Ovary (tissue), 9 donors: ENCODE results near the gene MMP24OS. TPM values are rescaled to one million over a fixed set of nuclear protein-coding genes. Genes with fewer than 3 reads are reported as not detected.
A peak's percentile ranks its signal among the peaks of the same experiment; 100 is the strongest.

Source experiments
- DNase-seq, 5 donors: peaks; one replicate each; pipeline ENCODE4 v3.0.0-alpha.2; 2019 to 2020
- H3K27ac ChIP-seq, 2 donors: fragments of 200-600 bp; one replicate each; pipeline versions ENCODE4 v1.5.1 to v1.8.0; 2019 to 2022
- H3K27me3 ChIP-seq: fragments of 200-600 bp; one replicate; pipeline ENCODE4 v1.8.0; 2022
- H3K36me3 ChIP-seq: fragments of 200-600 bp; sonication (generic); one replicate; pipeline ENCODE4 v1.5.1; 2019
- H3K4me1 ChIP-seq: one replicate; pipeline ENCODE4 v1.8.1; 2013; ENCODE audit warnings: mild to moderate bottlenecking, moderate library complexity; ENCODE audit not compliant: insufficient read depth
- H3K4me3 ChIP-seq: fragments of 200-600 bp; sonication (generic); one replicate; pipeline ENCODE4 v1.5.1; 2017
- H3K9me3 ChIP-seq, 2 donors: fragments of 200-600 bp in 1 of 2; sonication (generic) in 1 of 2; one replicate each; pipeline versions ENCODE4 v1.5.1 to v1.8.1; 2013 to 2019; ENCODE audit warnings: mild to moderate bottlenecking in 1 of 2, moderate library complexity in 1 of 2
- CTCF ChIP-seq, 3 donors: fragments of 450-650 bp in 2 of 3; fragments of 200-600 bp in 1 of 3; IDR thresholded peaks; one replicate each; pipeline versions ENCODE4 v1.5.1 to v1.8.0; 2016 to 2022; ENCODE audit warnings: antibody characterized with exemption in 3 of 3, mild to moderate bottlenecking in 1 of 3
- EP300 ChIP-seq: sonication (generic); formaldehyde crosslinking; IDR thresholded peaks from one replicate; pipeline ENCODE4 v1.6.1; 2017; ENCODE audit warnings: antibody characterized with exemption
- POLR2A ChIP-seq: fragments of 450-650 bp; IDR thresholded peaks from one replicate; pipeline ENCODE4 v1.6.1; 2017; ENCODE audit warnings: antibody characterized with exemption, mild to moderate bottlenecking, moderate library complexity
- WGBS, 3 donors: extraction: QIAGEN DNeasy Blood & Tissue Kit in 1 of 3; methylation state at CpG; one replicate each; pipeline versions ENCODE4 v1.1.5 to v1.1.7; 2013 to 2017; 5-methylcytosine and 5-hydroxymethylcytosine counted together
- intact Hi-C, 4 donors: fragments of 100-400 bp; cut with DNase I; formaldehyde crosslinking; loops; one replicate each; pipeline versions ENCODE4 v1.11.0 to v1.15.1; 2022 to 2023
- polyA plus RNA-seq, 2 donors: library from polyadenylated mRNA; stranded (reverse); fragments of 200-250 nt in 1 of 2; fragments of 350-450 nt in 1 of 2; fragmentation: Illumina TruSeq in 1 of 2; extraction: RNeasy Lipid Tissue Mini Kit (QIAGEN cat#74804) in 1 of 2; gene quantifications; one replicate each; pipeline ENCODE4 v1.2.3, GENCODE V29; 2013 to 2014
- total RNA-seq, 7 donors: library from RNA; depleted of rRNA in 2 of 7; stranded (reverse); fragments of >200 nt in 2 of 7; fragmentation: NEBNext Ultra II Directional in 3 of 7; extraction: Animal tissue kit (Norgen Biotek cat#: 25700) in 3 of 7; gene quantifications; one replicate each; pipeline versions ENCODE4 v1.1.0 to v1.2.4, GENCODE V29; 2016 to 2023
- donor health status: DM: no; HTN: no; CAD: no; lungs with moderate emphysema.
- donor health status: DM: no; HTN: no; CAD: no.
- donor health status: Bipolar disorder and iron deficiency.
- donor health status: DM: yes; HTN: yes; CAD: no.
- donor health status: DM: no; HTN: no; CAD: no.
- donor health status: DM: yes; HTN: yes; CAD: no.

MMP24OS gene
- total and polyA plus RNA-seq, 9 donors = 20.5 to 77.7 (median 57.8) TPM

DNA sequence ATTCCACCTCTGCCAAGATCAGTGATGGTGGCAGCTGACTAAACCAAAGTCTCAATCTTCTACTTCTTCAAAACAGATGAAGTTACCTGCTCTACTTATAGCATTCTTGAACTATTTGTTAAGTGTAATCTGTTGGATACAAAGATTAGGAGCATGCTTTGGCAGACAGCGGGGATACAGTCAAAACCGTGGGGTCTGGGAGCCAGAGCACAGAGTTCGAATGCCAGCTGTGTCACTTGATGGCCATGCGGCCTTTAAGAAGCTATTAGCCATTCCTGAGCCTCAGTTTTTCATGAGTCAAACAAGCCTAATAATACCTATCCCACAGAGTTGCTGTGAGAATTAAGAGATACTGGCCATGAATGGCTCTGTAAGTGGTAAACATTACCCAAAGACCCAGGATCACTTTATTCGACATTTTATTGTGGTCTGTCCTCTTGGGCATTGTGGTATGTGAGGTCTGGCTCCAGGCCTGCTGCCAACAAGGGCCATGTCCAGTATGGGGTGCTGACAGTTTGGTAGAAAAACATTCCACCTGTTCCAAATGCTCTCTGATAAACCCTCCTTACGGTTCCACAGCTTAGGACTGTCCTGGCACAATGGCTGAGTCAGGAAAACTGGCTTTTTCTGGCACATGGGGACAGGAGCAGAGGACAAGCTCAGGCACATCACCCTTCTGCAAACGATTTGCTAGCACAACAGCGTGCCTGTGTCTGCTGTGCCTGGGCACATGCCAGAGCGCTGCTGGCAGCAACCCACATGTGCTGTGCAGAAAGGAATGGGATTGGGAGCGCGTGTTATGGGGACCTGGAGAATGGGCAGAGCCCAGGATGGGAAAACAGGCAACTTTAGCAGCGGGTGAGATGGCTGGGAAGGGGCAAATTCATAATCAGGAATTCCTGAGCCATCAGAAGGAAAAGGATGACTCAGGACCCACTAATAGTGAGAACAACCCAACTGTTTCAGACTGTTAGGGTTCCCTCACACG lies 30.0 kb upstream of the MMP24OS start:
- Histone ChIP-seq H3K27me3 (no peaks in the 10 kb centered on the region), H3K9me3 (no peaks in the 10 kb centered on the region), H3K4me1 (no peaks in the 10 kb centered on the region), H3K27ac (no peak overlapping the region), H3K36me3 (no peaks in the 10 kb centered on the region), H3K4me3 (no peak overlapping the region)
- TF ChIP-seq EP300 (no peak), POLR2A (no peak), CTCF (IDR thresholded peaks at IDR 0.05) (no peak)
- 74 to 76% (median 74%) methylated on average over 13 of the region's 13 CpGs for WGBS, 3 donors
- intact Hi-C loops = no loop called here
- peak in 1 of 5 donors; percentile 35 for DNase-seq

GRCh38 chr20:35306931-35307517 lies 29.1 kb upstream of the MMP24OS start:
- H3K27me3 ChIP-seq = no peaks in the 10 kb centered on the region
- no peaks in the 10 kb centered on the region for H3K4me1 ChIP-seq
- 43 to 48% (median 44%) methylated on average over 4 of the region's 4 CpGs for WGBS, 3 donors
- no peak overlapping the region for H3K27ac ChIP-seq
- H3K36me3 ChIP-seq = no peaks in the 10 kb centered on the region
- no peak for DNase-seq
- no peak overlapping the region for H3K4me3 ChIP-seq
- intact Hi-C loops = no loop called here
- H3K9me3 ChIP-seq = no peaks in the 10 kb centered on the region
- TF ChIP-seq POLR2A (no peak), EP300 (no peak), CTCF (IDR thresholded peaks at IDR 0.05) (peak in 2 of 3 donors; percentile 13 to 23)

- Histone ChIP-seq H3K4me1 (no peaks in the 10 kb centered on the region), H3K27ac (no peak overlapping the region), H3K9me3 (no peaks in the 10 kb centered on the region), H3K36me3 (no peaks in the 10 kb centered on the region), H3K27me3 (no peaks in the 10 kb centered on the region), H3K4me3 (no peak overlapping the region)
- DNase-seq = no peak
- 75 to 82% (median 80%) methylated on average over 12 of the region's 12 CpGs for WGBS, 3 donors
- TF ChIP-seq EP300 = no peak
- no peak for TF ChIP-seq CTCF (IDR thresholded peaks at IDR 0.05)
- no peak for TF ChIP-seq POLR2A
- intact Hi-C loops = loop anchor here in 2 of 4 donors (2.0 kb wide), 1 partner anchor 133 kb away; the partner anchor contains the start of gene GDF5 (in 2 of the 2)
These were observed 28.0 kb upstream of the MMP24OS start for GRCh38 chr20:35305682-35306556.

GRCh38 chr20:35304956-35305355 lies 27.0 kb upstream of the MMP24OS start:
- no peaks in the 10 kb centered on the region for H3K27me3 ChIP-seq
- no peak for TF ChIP-seq EP300
- TF ChIP-seq CTCF (IDR thresholded peaks at IDR 0.05) = no peak
- no peak for TF ChIP-seq POLR2A
- DNase-seq = no peak
- H3K9me3 ChIP-seq = no peaks in the 10 kb centered on the region
- intact Hi-C loops = loop anchor here (2.0 to 5.0 kb wide), 3 partner anchors 132 to 137 kb away; partner anchors contain the start of gene GDF5 (in 3 of the 4)
- no peak overlapping the region for H3K27ac ChIP-seq
- 81 to 84% (median 84%) methylated on average over 6 of the region's 6 CpGs for WGBS, 3 donors
- H3K4me1 ChIP-seq = no peaks in the 10 kb centered on the region
- H3K4me3 ChIP-seq = no peak overlapping the region
- H3K36me3 ChIP-seq = no peaks in the 10 kb centered on the region
